IPS-20b (cell line): Measurements from ENCODE around the gene DNAH12.
"Not testable (repeated sequence)": the region's sequence is repeated elsewhere in the genome, so short reads cannot be mapped to it uniquely, and the experiment has no call there.

Experiments used
- H3K27ac ChIP-seq: one replicate; pipeline ENCODE4 v1.5.1; 2013; ENCODE audit warnings: low read length
- H3K27me3 ChIP-seq: 2 replicates; pipeline ENCODE4 v1.6.1; 2013; ENCODE audit warnings: mild to moderate bottlenecking, low read length, inconsistent platforms; ENCODE audit not compliant: insufficient read depth
- H3K36me3 ChIP-seq: 2 replicates; pipeline ENCODE4 v1.6.1; 2013; ENCODE audit warnings: low read depth, mild to moderate bottlenecking, inconsistent platforms, low read length, moderate library complexity; ENCODE audit not compliant: insufficient read depth
- H3K4me1 ChIP-seq: 2 replicates; pipeline ENCODE4 v1.6.1; 2013; ENCODE audit warnings: mild to moderate bottlenecking, control low read depth, inconsistent platforms, low read length, moderate library complexity; ENCODE audit not compliant: insufficient read depth
- H3K4me3 ChIP-seq: 2 replicates; pipeline ENCODE4 v1.5.1; 2013; ENCODE audit warnings: mild to moderate bottlenecking, low read length, inconsistent platforms
- H3K9ac ChIP-seq: 2 replicates; pipeline ENCODE4 v1.6.1; 2013; ENCODE audit warnings: low read depth, mild to moderate bottlenecking, inconsistent platforms, low read length, moderate library complexity
- H3K9me3 ChIP-seq: 2 replicates; pipeline ENCODE4 v1.6.1; 2013; ENCODE audit warnings: mild to moderate bottlenecking, low read depth, low read length, inconsistent platforms; ENCODE audit not compliant: insufficient read depth

Gene DNAH12

DNA sequence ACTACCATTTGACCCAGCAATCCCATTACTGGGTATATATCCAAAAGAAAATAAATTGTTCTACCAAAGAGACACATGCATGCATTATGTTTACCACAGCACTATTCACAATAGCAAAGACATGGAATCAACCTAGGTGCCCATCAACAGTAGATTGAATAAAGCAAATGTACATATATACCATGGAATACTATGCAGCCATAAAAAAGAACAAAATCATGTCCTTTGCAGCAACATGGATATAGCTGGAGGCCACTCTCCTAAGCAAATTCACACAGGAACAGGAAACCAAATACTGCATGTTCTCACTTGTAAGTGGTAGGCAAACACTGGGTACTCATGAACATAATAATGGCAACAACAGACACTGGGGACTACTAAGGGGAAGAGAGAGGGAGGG, 104.0 kb downstream of the DNAH12 start:
- not testable (repeated sequence) for H3K4me3 ChIP-seq, H3K27me3 ChIP-seq, H3K9me3 ChIP-seq, H3K27ac ChIP-seq, H3K36me3 ChIP-seq, H3K9ac ChIP-seq, H3K4me1 ChIP-seq

DNA sequence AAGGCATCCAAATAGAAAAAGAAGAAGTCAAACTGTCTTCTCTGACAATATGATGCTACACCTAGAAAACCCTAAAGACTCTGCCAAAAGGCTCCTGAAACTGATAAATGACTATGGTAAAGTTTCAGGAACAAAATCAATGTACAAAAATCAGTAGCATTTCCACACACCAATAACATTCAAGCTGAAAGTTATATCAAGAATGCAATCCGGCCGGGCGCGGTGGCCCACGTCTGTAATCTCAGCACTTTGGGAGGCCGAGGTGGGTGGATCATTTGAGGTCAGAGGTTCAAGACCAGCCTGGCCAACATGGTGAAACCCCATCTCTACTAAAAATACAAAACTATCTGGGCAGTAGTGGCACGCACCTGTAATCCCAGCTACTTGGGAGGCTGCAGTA, 105.7 kb downstream of the DNAH12 start:
- not testable (repeated sequence) for H3K27me3 ChIP-seq, H3K4me3 ChIP-seq, H3K9ac ChIP-seq, H3K4me1 ChIP-seq, H3K36me3 ChIP-seq, H3K9me3 ChIP-seq, H3K27ac ChIP-seq

DNA sequence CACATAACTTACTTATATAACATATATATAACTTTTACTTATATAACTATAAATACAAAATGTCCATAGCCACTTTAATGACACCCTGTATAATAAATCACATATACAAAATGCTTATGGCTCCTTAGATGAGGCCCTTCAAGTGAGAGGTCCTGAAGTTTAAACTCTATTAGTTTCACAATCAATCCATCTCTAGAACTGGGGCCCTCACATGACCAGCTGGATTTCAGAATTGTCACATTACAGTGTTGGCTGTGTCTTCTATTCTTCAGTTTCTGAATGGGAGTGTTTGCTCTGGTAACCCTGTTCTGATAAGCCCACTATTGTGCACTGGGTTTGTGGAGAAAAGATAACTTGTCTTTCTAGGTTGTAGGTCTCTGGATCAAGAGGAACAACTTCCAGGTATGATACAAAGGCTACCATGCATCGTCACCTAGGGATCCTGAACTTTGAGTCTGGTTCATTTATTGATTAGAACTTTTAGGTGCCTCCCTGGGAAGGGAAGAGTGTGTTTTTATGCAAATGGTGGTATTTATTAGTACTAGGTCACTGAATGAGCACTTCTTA, 107.9 kb downstream of the DNAH12 start:
- H3K27me3 ChIP-seq, result no peaks in the 10 kb centered on the region
- H3K36me3 ChIP-seq, result no peaks in the 10 kb centered on the region
- no peaks in the 10 kb centered on the region for H3K9me3 ChIP-seq
- H3K9ac ChIP-seq, result no peak overlapping the region
- H3K27ac ChIP-seq, result no peak overlapping the region
- no peak overlapping the region for H3K4me3 ChIP-seq
- H3K4me1 ChIP-seq, result no peaks in the 10 kb centered on the region

DNA sequence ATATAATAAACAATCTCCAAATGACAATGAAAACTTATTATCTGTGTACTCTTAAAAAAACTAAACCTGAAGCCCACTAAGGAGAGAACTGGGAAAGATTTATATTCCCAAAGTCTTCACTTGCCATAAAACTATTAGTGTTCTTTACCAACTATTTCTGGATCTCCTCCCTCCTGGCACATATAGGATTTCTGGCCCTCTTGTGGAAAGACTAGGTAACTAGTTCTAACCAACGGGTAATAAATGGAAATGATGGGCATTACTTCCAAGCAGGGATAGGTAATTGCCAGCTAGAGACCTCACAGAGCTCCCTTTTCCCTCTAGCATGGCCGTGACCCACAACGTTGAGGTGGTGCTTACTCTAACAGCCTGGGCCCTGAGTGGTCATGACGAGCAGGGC, 110.1 kb downstream of the DNAH12 start:
- Histone ChIP-seq H3K36me3 (no peaks in the 10 kb centered on the region), H3K9ac (no peak overlapping the region), H3K27me3 (no peaks in the 10 kb centered on the region), H3K27ac (no peak overlapping the region), H3K4me3 (no peak overlapping the region), H3K9me3 (no peaks in the 10 kb centered on the region), H3K4me1 (no peaks in the 10 kb centered on the region)

DNA sequence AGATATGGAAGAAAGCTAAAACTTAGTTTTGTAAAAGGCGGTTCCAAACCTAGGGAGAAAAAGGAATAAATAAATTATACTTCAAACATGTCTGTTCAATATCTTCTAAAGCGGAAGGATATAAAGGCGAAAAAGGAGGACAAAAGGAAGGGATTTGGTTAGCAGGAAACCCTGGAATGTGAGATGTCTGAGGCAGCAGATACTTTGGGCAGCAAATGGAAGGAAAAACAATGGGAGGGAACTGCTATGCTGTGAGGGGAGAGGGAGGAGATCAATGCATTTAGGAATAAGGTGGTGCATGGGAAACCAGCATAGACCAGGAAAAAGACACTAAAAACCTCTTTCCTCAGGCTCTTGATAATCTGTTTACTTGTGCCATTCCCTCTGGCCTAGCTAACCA, 120.8 kb downstream of the DNAH12 start:
- H3K36me3 ChIP-seq, result no peaks in the 10 kb centered on the region
- H3K9ac ChIP-seq, result no peak overlapping the region
- H3K27ac ChIP-seq, result no peak overlapping the region
- H3K9me3 ChIP-seq, result no peaks in the 10 kb centered on the region
- no peaks in the 10 kb centered on the region for H3K27me3 ChIP-seq
- H3K4me1 ChIP-seq, result peaks cover 5% of the 10 kb centered on the region; the same call in 1 of the 2 replicates
- H3K4me3 ChIP-seq, result no peak overlapping the region

DNA sequence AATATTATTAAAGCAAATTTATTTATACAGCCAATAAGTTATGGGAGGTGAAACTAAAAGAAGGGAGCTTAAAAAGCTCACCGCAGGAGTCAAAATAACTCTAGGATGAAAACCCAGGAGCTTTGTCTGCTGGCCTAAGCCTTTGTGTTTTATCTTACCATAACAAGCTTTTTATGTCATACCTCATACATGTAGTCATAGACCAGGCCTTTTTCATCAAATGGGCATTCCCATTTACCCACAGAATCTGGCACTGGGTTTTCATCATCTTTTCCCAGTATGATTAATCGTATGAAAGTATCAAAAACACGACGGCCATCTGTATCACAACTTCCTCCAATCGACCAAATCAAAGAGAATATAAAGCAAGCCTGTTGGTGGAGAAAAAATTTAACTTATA, 122.8 kb downstream of the DNAH12 start:
- Histone ChIP-seq H3K4me3 (no peak overlapping the region), H3K27me3 (no peaks in the 10 kb centered on the region), H3K36me3 (no peaks in the 10 kb centered on the region), H3K27ac (no peak overlapping the region), H3K9me3 (no peaks in the 10 kb centered on the region), H3K9ac (no peak overlapping the region), H3K4me1 (peaks cover 5% of the 10 kb centered on the region; the same call in 1 of the 2 replicates)

DNA sequence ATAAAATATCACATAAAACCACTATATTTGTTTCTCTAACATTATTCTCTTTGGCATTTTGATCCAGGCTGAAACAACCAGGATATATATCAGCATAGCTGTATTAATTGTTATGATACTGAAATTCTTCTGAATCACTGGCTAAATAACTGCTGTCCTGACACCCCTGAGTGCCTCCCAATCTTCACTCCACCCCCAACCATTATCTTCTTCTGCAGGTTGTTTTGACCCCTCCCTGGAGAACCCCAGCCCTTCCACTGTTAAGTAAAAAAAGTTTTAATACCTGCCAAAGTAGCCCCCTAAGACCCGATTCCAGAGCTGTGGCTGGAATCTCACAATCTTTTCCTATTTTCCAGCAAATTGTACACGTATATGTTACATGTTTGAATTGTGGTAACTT, 124.1 kb downstream of the DNAH12 start:
- no peak overlapping the region for H3K9ac ChIP-seq

DNA sequence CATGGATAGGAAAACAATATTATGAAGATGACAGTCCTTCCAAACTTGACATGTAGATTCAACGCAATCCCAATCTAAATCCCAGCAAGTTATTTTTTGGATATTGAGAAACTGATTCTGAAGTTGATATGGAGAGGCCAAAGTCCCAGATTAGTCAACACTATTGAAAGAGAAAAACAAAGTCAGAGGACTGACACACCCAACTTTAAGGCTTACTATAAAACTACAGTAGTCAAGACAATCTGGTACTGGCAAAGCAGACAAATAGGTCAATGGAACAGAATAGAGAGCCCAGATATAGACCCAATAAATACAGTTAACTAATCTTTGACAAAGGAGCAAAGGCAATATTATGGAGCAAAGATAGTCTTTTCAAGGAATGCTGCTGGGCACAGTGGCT, 132.4 kb downstream of the DNAH12 start:
- no peak overlapping the region for H3K4me3 ChIP-seq
- no peaks in the 10 kb centered on the region for H3K36me3 ChIP-seq
- no peaks in the 10 kb centered on the region for H3K9me3 ChIP-seq
- H3K9ac ChIP-seq, result no peak overlapping the region
- no peaks in the 10 kb centered on the region for H3K4me1 ChIP-seq
- H3K27ac ChIP-seq, result no peak overlapping the region
- H3K27me3 ChIP-seq, result no peaks in the 10 kb centered on the region

More for the DNA sequence above, 124.1 kb downstream of the DNAH12 start:
- H3K27me3 ChIP-seq, result no peaks in the 10 kb centered on the region
- no peak overlapping the region for H3K4me3 ChIP-seq
- H3K9me3 ChIP-seq, result no peaks in the 10 kb centered on the region
- no peak overlapping the region for H3K27ac ChIP-seq
- H3K4me1 ChIP-seq, result peaks cover 5% of the 10 kb centered on the region; the same call in 1 of the 2 replicates
- no peaks in the 10 kb centered on the region for H3K36me3 ChIP-seq

DNA sequence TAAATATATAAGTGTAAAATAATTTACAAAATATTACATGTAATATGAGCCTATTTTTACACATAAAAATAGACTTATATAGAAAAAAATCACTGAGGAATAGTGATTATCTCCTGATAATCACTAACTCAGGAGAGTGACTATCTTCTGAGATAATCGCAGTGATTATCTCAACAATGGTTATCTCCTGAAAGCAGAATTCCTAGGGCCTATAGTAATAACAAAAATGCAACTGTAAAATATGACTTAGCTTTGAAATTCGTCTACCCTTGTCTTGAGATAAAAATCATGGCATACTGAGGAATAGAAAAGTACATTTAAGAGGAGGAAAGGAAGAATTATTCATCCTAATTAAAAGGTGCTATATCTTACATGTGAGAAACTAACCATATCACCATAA, 134.7 kb downstream of the DNAH12 start:
- no peaks in the 10 kb centered on the region for H3K27me3 ChIP-seq
- H3K9ac ChIP-seq, result no peak overlapping the region
- H3K4me3 ChIP-seq, result no peak overlapping the region
- no peak overlapping the region for H3K27ac ChIP-seq
- no peaks in the 10 kb centered on the region for H3K4me1 ChIP-seq
- H3K36me3 ChIP-seq, result no peaks in the 10 kb centered on the region
- H3K9me3 ChIP-seq, result no peaks in the 10 kb centered on the region

DNA sequence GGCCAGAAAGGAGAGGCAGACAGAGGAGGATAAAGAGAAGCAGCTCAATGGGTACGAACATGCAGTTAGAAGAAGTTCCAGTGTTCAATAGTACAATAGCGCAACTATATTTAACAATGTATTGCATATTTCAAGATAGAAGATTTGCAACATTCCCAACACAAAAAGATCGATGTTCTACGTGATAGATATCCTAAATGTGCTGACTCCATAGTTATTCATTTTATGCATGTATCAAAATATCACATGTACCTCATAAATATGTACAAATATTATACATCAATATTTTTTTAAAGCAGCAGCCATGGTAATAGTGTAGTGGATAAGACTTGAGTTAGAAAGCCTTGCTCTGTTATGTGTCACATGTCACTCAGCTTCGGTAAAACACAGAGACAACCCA, 141.5 kb downstream of the DNAH12 start:
- H3K27me3 ChIP-seq, result no peaks in the 10 kb centered on the region
- no peak overlapping the region for H3K27ac ChIP-seq
- no peak overlapping the region for H3K4me3 ChIP-seq
- no peaks in the 10 kb centered on the region for H3K4me1 ChIP-seq
- H3K36me3 ChIP-seq, result no peaks in the 10 kb centered on the region
- no peak overlapping the region for H3K9ac ChIP-seq
- H3K9me3 ChIP-seq, result no peaks in the 10 kb centered on the region

DNA sequence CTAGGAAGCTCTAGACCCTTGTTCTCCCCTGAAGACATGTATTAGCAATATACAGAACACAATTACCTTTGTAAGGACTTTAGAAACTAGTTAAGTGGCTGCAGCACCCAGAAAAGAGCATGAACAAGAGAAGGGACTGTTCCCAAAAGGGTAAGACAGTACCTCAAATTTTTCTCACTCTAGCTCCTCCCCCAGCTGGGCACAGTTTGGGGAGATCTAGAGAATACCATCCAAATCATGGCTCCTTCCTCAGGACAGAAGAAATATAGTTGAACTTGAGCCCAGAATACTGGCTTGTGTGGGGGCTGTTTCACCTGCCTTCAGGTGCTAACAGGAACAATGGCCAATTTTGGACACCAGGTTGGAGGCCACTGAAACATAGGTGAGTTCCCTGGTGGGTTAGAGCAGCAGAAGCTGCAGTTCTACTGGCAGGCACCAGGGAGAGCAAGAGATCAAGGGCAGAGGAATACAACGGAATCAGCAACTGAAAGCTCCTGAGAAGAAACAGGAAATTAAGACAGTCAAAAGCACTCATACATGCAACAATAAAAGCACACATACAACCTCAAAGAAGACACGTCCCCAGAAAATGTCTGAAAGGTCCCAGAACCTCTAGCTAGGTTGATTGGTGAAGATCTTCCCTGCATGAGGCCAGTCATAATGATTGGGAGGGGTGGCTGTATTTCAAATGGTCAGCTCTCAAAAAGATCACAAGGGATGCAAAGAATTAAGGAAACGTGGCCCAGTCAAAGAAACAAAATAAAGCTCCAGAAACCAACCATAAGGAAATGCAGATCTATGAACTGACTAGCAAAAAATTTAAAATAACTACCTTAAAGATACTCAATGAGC, 146.7 kb downstream of the DNAH12 start:
- Histone ChIP-seq H3K4me3 (no peak overlapping the region), H3K27me3 (no peaks in the 10 kb centered on the region), H3K9me3 (no peaks in the 10 kb centered on the region), H3K36me3 (no peaks in the 10 kb centered on the region), H3K9ac (no peak overlapping the region), H3K4me1 (no peaks in the 10 kb centered on the region), H3K27ac (no peak overlapping the region)

DNA sequence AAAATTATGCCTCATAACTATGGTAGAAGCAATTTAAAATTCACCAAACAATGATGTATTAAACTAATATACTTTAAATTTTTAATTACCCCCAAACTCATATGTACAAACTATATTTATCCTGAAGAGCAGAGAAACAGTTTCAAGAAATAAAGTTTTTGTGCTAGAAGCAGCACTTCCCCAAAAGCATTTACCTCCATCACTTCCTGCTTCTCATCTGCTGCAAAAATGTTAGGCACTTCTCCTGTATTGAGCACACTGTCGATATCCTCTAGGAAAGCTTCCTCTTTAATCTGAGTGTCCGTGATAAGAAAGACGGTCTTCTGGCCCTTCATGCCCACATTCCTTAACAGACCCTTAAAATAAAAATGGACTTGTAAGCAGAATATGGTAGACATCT, 150.2 kb downstream of the DNAH12 start:
- Histone ChIP-seq H3K9ac (no peak overlapping the region), H3K27ac (no peak overlapping the region), H3K27me3 (no peaks in the 10 kb centered on the region), H3K9me3 (no peaks in the 10 kb centered on the region), H3K36me3 (no peaks in the 10 kb centered on the region), H3K4me3 (no peak overlapping the region), H3K4me1 (no peaks in the 10 kb centered on the region)
